ENCODE measurements around the gene OR51B5. TPM values are rescaled to one million over a fixed set of nuclear protein-coding genes. Genes with fewer than 3 reads are reported as not detected.

OR51B5 gene
- total RNA-seq, 2 experiments from 2014 or later = 0.16 TPM; not detected in 1

DNA sequence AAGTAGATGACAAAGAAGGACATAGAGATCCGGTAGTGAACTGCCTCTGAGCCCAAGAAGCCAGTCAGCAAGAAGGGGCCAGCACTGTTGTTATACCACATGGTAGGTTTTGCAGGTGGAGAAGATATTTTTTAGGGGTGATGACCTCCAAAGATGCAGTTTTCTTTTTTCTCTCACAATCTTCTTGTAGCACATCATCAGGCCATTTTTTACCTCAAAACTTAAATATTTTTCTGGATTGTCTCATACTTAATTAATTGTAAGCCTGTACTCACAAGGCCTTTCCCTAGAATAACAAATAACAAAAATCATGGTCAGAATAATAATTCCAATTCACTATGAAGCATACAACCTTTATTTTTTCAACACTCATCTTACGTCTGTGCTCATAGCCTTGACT, 41.5 kb downstream of the OR51B5 start, which contains the start of gene OR51B4:
Gene OR51B4 (minus strand): TSS at position 101 of the 400 bp plus-strand sequence. CDS start 0 bp downstream, at position 101.
- Histone ChIP-seq H3K4me2 (ENCODE audit: low read length) (no peak within 1 kb of the TSS), H3K27ac (ENCODE audit: low read depth, low read length, poor library complexity, severe bottlenecking) (no peak within 1 kb of the TSS), H2AFZ (ENCODE audit: low read length) (no peak within 1 kb of the TSS), H3K4me1 (ENCODE audit: insufficient read depth, low read length, poor library complexity, severe bottlenecking) (no peaks in the 10 kb centered on the region), H3K9me3 (ENCODE audit: low read length) (no peaks in the 10 kb centered on the region), H3K79me2 (ENCODE audit: insufficient read depth, low read depth, low read length) (no peaks in the 10 kb centered on the region), H3K4me3 (ENCODE audit: low read depth, low read length, poor library complexity, severe bottlenecking) (no peak within 1 kb of the TSS), H4K20me1 (ENCODE audit: insufficient read depth, low read length) (no peaks in the 10 kb centered on the region), H3K9me2 (ENCODE audit: insufficient read depth, low read length) (no peaks in the 10 kb centered on the region), H3K36me3 (ENCODE audit: insufficient read depth, low read length) (no peaks in the 10 kb centered on the region)
- no TSS peak for BruUV-seq (replicated peaks)
- DNase-seq (ENCODE audit: low spot score) = no peak
- intact Hi-C loops (cut with micrococcal nuclease; ENCODE audit: unreplicated experiment) = no loop called here
- TF ChIP-seq EZH2phosphoT487 (IDR thresholded peaks at IDR 0.05; ENCODE audit: borderline replicate concordance, low read depth, low read length) (no peak), CTCF (conservative IDR thresholded peaks at IDR 0.05; ENCODE audit: low read length) (no peak)
- CTCF ChIA-PET (ENCODE audit: unreplicated experiment) = no interaction called here
- POLR2A ChIA-PET = no interaction called here

DNA sequence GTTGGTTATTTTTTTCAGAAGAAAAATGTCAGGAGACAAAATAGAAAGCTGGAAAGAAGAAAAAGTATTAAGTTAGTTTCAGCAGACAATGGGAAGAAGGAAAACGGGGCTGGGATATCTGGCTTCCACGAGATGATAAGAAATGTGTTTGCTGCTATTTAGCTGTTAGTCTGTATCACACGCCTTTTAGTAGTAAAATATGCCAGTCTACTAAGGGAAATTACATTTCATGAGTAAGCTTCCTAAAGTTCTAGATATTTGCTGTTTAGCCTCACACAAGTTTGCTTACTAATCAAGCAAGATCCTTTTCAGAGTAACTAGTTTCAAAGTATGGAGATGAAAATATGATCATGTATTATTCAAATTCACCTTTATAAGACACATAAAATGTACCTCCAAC, 43.1 kb downstream of the OR51B5 start:
- Histone ChIP-seq H3K4me3 (ENCODE audit: low read depth, low read length, poor library complexity, severe bottlenecking) (no peak overlapping the region), H3K36me3 (ENCODE audit: insufficient read depth, low read length) (no peaks in the 10 kb centered on the region), H3K4me2 (ENCODE audit: low read length) (no peak overlapping the region), H3K27ac (ENCODE audit: low read depth, low read length, poor library complexity, severe bottlenecking) (no peak overlapping the region), H3K9me2 (ENCODE audit: insufficient read depth, low read length) (no peaks in the 10 kb centered on the region), H3K79me2 (ENCODE audit: insufficient read depth, low read depth, low read length) (no peaks in the 10 kb centered on the region), H2AFZ (ENCODE audit: low read length) (no peak overlapping the region), H3K9me3 (ENCODE audit: low read length) (no peaks in the 10 kb centered on the region), H3K4me1 (ENCODE audit: insufficient read depth, low read length, poor library complexity, severe bottlenecking) (no peaks in the 10 kb centered on the region), H4K20me1 (ENCODE audit: insufficient read depth, low read length) (no peaks in the 10 kb centered on the region)
- no peak for DNase-seq (ENCODE audit: low spot score)
- intact Hi-C loops (cut with micrococcal nuclease; ENCODE audit: unreplicated experiment) = no loop called here
- TF ChIP-seq EZH2phosphoT487 (IDR thresholded peaks at IDR 0.05; ENCODE audit: borderline replicate concordance, low read depth, low read length) (no peak), CTCF (conservative IDR thresholded peaks at IDR 0.05; ENCODE audit: low read length) (no peak)
- CTCF ChIA-PET (ENCODE audit: unreplicated experiment) = no interaction called here
- POLR2A ChIA-PET = interaction anchor here (0.6 to 0.7 kb wide), 2 partner anchors 26 to 52 kb away, joined by 3 to 4 read pairs; no protein-coding TSS in a partner anchor
- no TSS peak for BruUV-seq (replicated peaks)

GRCh38 chr11:5298451-5298850, 44.9 kb downstream of the OR51B5 start:
- POLR2A ChIA-PET = interaction anchor here (1.3 kb wide), 1 partner anchor 13 kb away, joined by 4 read pairs; no protein-coding TSS in a partner anchor
- intact Hi-C loops (cut with micrococcal nuclease; ENCODE audit: unreplicated experiment) = no loop called here
- no peaks in the 10 kb centered on the region for H3K79me2 ChIP-seq (ENCODE audit: insufficient read depth, low read depth, low read length)

More at GRCh38 chr11:5298451-5298850, 44.9 kb downstream of the OR51B5 start:
- no peaks in the 10 kb centered on the region for H3K4me1 ChIP-seq (ENCODE audit: insufficient read depth, low read length, poor library complexity, severe bottlenecking)
- DNase-seq (ENCODE audit: low spot score) = no peak
- no peaks in the 10 kb centered on the region for H4K20me1 ChIP-seq (ENCODE audit: insufficient read depth, low read length)
- H3K4me2 ChIP-seq (ENCODE audit: low read length) = no peak overlapping the region
- no TSS peak for BruUV-seq (replicated peaks)
- CTCF ChIA-PET (ENCODE audit: unreplicated experiment) = no interaction called here
- H3K36me3 ChIP-seq (ENCODE audit: insufficient read depth, low read length) = no peaks in the 10 kb centered on the region
- H3K27ac ChIP-seq (ENCODE audit: low read depth, low read length, poor library complexity, severe bottlenecking) = no peak overlapping the region
- H3K9me3 ChIP-seq (ENCODE audit: low read length) = no peaks in the 10 kb centered on the region
- H3K9me2 ChIP-seq (ENCODE audit: insufficient read depth, low read length) = no peaks in the 10 kb centered on the region
- TF ChIP-seq EZH2phosphoT487 (IDR thresholded peaks at IDR 0.05; ENCODE audit: borderline replicate concordance, low read depth, low read length) = no peak
- no peak for TF ChIP-seq CTCF (conservative IDR thresholded peaks at IDR 0.05; ENCODE audit: low read length)
- no peak overlapping the region for H3K4me3 ChIP-seq (ENCODE audit: low read depth, low read length, poor library complexity, severe bottlenecking)
- H2AFZ ChIP-seq (ENCODE audit: low read length) = no peak overlapping the region
